Left lobe of liver (tissue), 2 donors: Measurements from ENCODE around the gene HK1. TPM values are rescaled to one million over a fixed set of nuclear protein-coding genes. Genes with fewer than 3 reads are reported as not detected.
"Not testable (repeated sequence)": the region's sequence is repeated elsewhere in the genome, so short reads cannot be mapped to it uniquely, and the experiment has no call there.

ENCODE experiments used
- ATAC-seq: fragments of 200-7000 bp; cut with Tn5 transposase; one replicate; pipeline ENCODE4 v1.9.1; 2020; ENCODE audit warnings: mild to moderate bottlenecking, moderate library complexity
- DNase-seq: peaks from one replicate; pipeline ENCODE4 v3.0.0-alpha.2; 2020; ENCODE audit warnings: low spot score
- total RNA-seq: library from RNA; stranded (reverse); gene quantifications from one replicate; pipeline ENCODE4 v1.2.1, GENCODE V29; 2021
- donor health status: DM: no; HTN: no; CAD: no; lungs with moderate emphysema.
- donor health status: DM: no; HTN: yes; CAD: no.

The HK1 gene
- total RNA-seq, 1 donor from 2014 or later: 6.8 TPM

GRCh38 chr10:69438536-69439349, 160.4 kb downstream of the HK1 start:
- no peak for DNase-seq
- peak; percentile 51 for ATAC-seq

GRCh38 chr10:69439350-69439739, 161.0 kb downstream of the HK1 start:
- ATAC-seq (peak; percentile 23), DNase-seq (no peak)

GRCh38 chr10:69439813-69440506, 161.7 kb downstream of the HK1 start:
- DNase-seq: no peak

GRCh38 chr10:69443354-69443753, 165.1 kb downstream of the HK1 start:
- no peak for DNase-seq
- no peak for ATAC-seq

More at GRCh38 chr10:69439813-69440506, 161.7 kb downstream of the HK1 start:
- ATAC-seq: peak; percentile 23

- no peak for DNase-seq
- ATAC-seq: no peak
Measured at GRCh38 chr10:69445041-69445440, 166.7 kb downstream of the HK1 start.

GRCh38 chr10:69446229-69446628, 167.9 kb downstream of the HK1 start:
- DNase-seq: no peak
- ATAC-seq: no peak

- DNase-seq (no peak), ATAC-seq (no peak)
Measured at GRCh38 chr10:69446650-69447151, 168.4 kb downstream of the HK1 start.

GRCh38 chr10:69449841-69450240, 171.5 kb downstream of the HK1 start:
- peak; percentile 63 for ATAC-seq
- no peak for DNase-seq

- DNase-seq: not testable (repeated sequence)
Measured at GRCh38 chr10:69450395-69450794, 172.1 kb downstream of the HK1 start.

GRCh38 chr10:69451209-69451783, 173.0 kb downstream of the HK1 start, which contains the start of gene TSPAN15:
TSS of gene TSPAN15 (plus strand) at chr10:69451465. CDS start at chr10:69451595, 130 bp downstream.
- DNase-seq (peak; percentile 83), ATAC-seq (peak; percentile 90)

More at GRCh38 chr10:69450395-69450794, 172.1 kb downstream of the HK1 start:
- ATAC-seq: not testable (repeated sequence)

Other genes with a start within 250 kb of the HK1 start
- gene SRGN, start 190.4 kb upstream of the HK1 start, total RNA-seq: 29.1 TPM
- 15.1 TPM for gene VPS26A, start 154.3 kb upstream of the HK1 start, total RNA-seq
- 15.7 TPM for gene SUPV3L1, start 98.3 kb upstream of the HK1 start, total RNA-seq
- 0.65 TPM for gene HKDC1, start 58.2 kb upstream of the HK1 start, total RNA-seq
- not detected for gene TACR2, start 138.4 kb downstream of the HK1 start, total RNA-seq
- gene TSPAN15, start 173.0 kb downstream of the HK1 start, total RNA-seq: 3.8 TPM